Colonic mucosa (tissue), 4 donors: ENCODE data around the gene AKAP8. TPM values are rescaled to one million over a fixed set of nuclear protein-coding genes. Genes with fewer than 3 reads are reported as not detected.

Experiments
- DNase-seq: peaks from one replicate; pipeline ENCODE4 v3.0.0-alpha.2; 2020
- H3K27ac ChIP-seq: fragments of 200-600 bp; one replicate; pipeline ENCODE4 v1.8.0; 2021
- H3K27me3 ChIP-seq: fragments of 200-600 bp; one replicate; pipeline ENCODE4 v1.8.0; 2021
- H3K36me3 ChIP-seq: fragments of 200-600 bp; one replicate; pipeline ENCODE4 v1.8.0; 2021
- H3K4me1 ChIP-seq: fragments of 200-600 bp; one replicate; pipeline ENCODE4 v1.8.0; 2021; ENCODE audit warnings: mild to moderate bottlenecking
- H3K4me3 ChIP-seq: fragments of 200-600 bp; one replicate; pipeline ENCODE4 v1.8.0; 2021
- H3K9ac ChIP-seq, 2 donors: one replicate each; pipeline ENCODE4 v1.7.0; 2013; ENCODE audit warnings: control low read depth in 2 of 2, low read depth in 2 of 2, low read length in 2 of 2
- H3K9me3 ChIP-seq: fragments of 200-600 bp; one replicate; pipeline ENCODE4 v1.8.0; 2021
- CTCF ChIP-seq: fragments of 200-600 bp; IDR thresholded peaks from one replicate; pipeline ENCODE4 v1.8.0; 2022; ENCODE audit warnings: antibody characterized with exemption, mild to moderate bottlenecking
- intact Hi-C: fragments of 100-400 bp; cut with DNase I; formaldehyde crosslinking; loops from one replicate; pipeline ENCODE4 v1.14.1; 2022
- total RNA-seq, 2 donors: library from RNA; stranded (reverse); fragmentation: NEBNext Ultra II Directional in 1 of 2; extraction: Animal tissue kit (Norgen Biotek cat#: 25700) in 1 of 2; gene quantifications; one replicate each; pipeline ENCODE4 v1.2.1, GENCODE V29; 2021
- donor health status: healthy.
- donor health status: DM: no; HTN: no; CAD: no.
- donor health status: DM: no; HTN: no; CAD: no.

Gene AKAP8
- total RNA-seq, 2 donors from 2014 or later = 37.0 to 55.2 TPM

GRCh38 chr19:15393963-15394362 lies 14.4 kb upstream of the AKAP8 start:
- H3K36me3 ChIP-seq = peaks cover 28% of the 10 kb centered on the region
- no peaks in the 10 kb centered on the region for H3K4me1 ChIP-seq
- no peak for TF ChIP-seq CTCF
- no peaks in the 10 kb centered on the region for H3K9me3 ChIP-seq
- no peak overlapping the region for H3K9ac ChIP-seq
- intact Hi-C loops = no loop called here
- H3K27me3 ChIP-seq = no peaks in the 10 kb centered on the region
- DNase-seq = no peak
- H3K27ac ChIP-seq = no peak overlapping the region
- H3K4me3 ChIP-seq = no peak overlapping the region

GRCh38 chr19:15390814-15391213 lies 11.2 kb upstream of the AKAP8 start:
- H3K36me3 ChIP-seq = no peaks in the 10 kb centered on the region
- H3K27me3 ChIP-seq = no peaks in the 10 kb centered on the region
- intact Hi-C loops = no loop called here
- H3K27ac ChIP-seq = no peak overlapping the region
- H3K4me1 ChIP-seq = no peaks in the 10 kb centered on the region
- no peaks in the 10 kb centered on the region for H3K9me3 ChIP-seq
- DNase-seq = no peak
- H3K9ac ChIP-seq = no peak overlapping the region
- no peak overlapping the region for H3K4me3 ChIP-seq
- no peak for TF ChIP-seq CTCF

- no peaks in the 10 kb centered on the region for H3K4me1 ChIP-seq
- DNase-seq = no peak
- H3K4me3 ChIP-seq = no peak overlapping the region
- H3K9me3 ChIP-seq = no peaks in the 10 kb centered on the region
- no peak overlapping the region for H3K27ac ChIP-seq
- intact Hi-C loops = no loop called here
- no peak overlapping the region for H3K9ac ChIP-seq
- TF ChIP-seq CTCF = no peak
- H3K36me3 ChIP-seq = no peaks in the 10 kb centered on the region
- no peaks in the 10 kb centered on the region for H3K27me3 ChIP-seq
Measured at GRCh38 chr19:15381864-15382263, 2.3 kb upstream of the AKAP8 start.

- Histone ChIP-seq H3K9me3 (no peaks in the 10 kb centered on the region), H3K27me3 (no peaks in the 10 kb centered on the region), H3K4me3 (no peak overlapping the region), H3K9ac (no peak overlapping the region), H3K4me1 (no peaks in the 10 kb centered on the region), H3K36me3 (no peaks in the 10 kb centered on the region), H3K27ac (no peak overlapping the region)
- intact Hi-C loops = no loop called here
- no peak for DNase-seq
- TF ChIP-seq CTCF = no peak
Measured at GRCh38 chr19:15381429-15381828, 1.8 kb upstream of the AKAP8 start.

- Histone ChIP-seq H3K27ac (peak overlapping the region; percentile 92), H3K36me3 (no peaks in the 10 kb centered on the region), H3K9ac (peak overlapping the region; percentile 76 to 93), H3K27me3 (no peaks in the 10 kb centered on the region), H3K9me3 (no peaks in the 10 kb centered on the region), H3K4me1 (no peaks in the 10 kb centered on the region), H3K4me3 (peak overlapping the region; percentile 94)
- DNase-seq = peak; percentile 69
- no peak for TF ChIP-seq CTCF
- intact Hi-C loops = loop anchor here (10.0 kb wide), 1 partner anchor 115 kb away; no protein-coding TSS in a partner anchor
Measured at GRCh38 chr19:15379999-15380647, 536 bp upstream of the AKAP8 start.
